NCI-H1436 (cell line): ENCODE results near the gene DSP.

ENCODE experiments used
- DNase-seq: peaks from one replicate; lab custom pipeline; 2025; lab: John Stamatoyannopoulos, UW

The DSP gene

GRCh38 chr6:7535498-7535897, 6.0 kb upstream of the DSP start:
- no peak for DNase-seq

- no peak for DNase-seq
Measured at GRCh38 chr6:7537565-7538174, 3.8 kb upstream of the DSP start.

GRCh38 chr6:7538484-7538883, 3.0 kb upstream of the DSP start:
- DNase-seq, result no peak

- no peak for DNase-seq
Measured at GRCh38 chr6:7540595-7540994, 876 bp upstream of the DSP start.

DNA sequence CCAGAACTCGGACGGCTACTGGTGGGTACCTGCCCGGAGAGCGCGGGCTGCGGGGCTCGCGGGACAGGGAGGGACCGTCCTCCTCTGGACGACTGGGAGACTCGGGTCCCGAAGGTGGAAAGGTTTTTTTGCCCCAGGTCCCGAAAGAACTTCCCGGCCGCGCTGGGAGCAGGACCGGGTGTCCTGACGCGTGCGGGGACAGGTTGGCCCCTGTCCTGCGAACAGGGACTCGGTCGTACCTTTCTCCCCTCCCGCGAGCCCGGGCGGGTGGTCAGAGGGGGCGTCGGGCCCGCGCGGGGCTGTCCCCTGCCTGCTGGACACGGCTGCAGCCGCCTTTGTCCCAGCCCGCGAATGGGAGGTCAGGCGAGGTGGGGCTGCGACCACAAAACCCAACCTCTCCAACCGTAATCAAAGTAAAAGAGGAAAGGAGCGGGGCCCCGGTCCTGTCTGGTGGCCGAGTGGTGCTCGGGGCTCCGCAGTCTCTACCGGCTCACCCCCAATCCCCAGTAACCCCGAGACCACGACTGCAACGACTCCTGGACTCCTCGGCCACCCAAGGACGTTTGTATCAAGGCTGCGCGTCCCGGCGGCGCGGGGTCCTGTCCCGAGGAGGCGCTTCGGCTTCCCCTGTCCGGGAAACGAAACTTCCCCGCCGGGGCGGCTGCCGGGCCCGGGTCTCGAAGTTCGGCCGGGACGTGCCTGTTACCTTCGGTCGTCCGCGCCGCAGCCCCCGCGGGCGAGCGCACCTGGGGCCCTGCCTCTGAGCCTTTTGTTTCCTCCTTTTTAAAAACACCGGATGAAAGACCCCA, 798 bp downstream of the DSP start:
- DNase-seq, result no peak

- no peak for DNase-seq
Measured at GRCh38 chr6:7542874-7543624, 1.6 kb downstream of the DSP start.

DNA sequence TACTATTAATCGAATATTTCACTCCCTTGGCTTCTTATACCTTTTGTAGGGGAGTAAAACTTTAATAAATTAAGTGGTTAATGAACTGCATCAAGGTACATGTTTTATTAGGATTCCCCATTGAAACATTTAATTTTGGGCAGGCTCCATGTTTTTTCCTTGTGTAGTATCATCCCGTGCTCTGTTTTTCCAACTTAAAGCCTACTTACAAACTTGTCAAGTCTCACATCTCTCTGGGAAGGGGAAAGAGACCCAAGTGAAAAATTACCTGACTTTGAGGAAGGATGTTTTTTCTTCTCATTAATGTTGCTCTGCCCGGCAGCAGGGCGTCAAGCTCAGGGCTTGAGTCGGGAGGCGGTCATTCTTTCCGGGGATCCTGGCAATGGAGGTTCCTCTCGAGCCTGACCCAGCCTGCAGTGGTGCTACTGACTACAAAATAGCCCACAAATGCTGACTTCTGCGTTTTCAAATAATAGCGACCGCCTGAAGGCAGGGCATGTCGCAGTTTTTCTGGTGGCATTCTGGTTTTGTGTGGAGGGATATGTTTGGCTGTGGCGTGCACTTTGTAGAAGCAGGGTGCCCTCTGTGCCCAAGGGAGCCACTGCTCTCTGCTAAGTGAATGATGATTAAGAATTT, 2.4 kb downstream of the DSP start:
- no peak for DNase-seq

GRCh38 chr6:7544597-7544996, 3.1 kb downstream of the DSP start:
- no peak for DNase-seq

DNA sequence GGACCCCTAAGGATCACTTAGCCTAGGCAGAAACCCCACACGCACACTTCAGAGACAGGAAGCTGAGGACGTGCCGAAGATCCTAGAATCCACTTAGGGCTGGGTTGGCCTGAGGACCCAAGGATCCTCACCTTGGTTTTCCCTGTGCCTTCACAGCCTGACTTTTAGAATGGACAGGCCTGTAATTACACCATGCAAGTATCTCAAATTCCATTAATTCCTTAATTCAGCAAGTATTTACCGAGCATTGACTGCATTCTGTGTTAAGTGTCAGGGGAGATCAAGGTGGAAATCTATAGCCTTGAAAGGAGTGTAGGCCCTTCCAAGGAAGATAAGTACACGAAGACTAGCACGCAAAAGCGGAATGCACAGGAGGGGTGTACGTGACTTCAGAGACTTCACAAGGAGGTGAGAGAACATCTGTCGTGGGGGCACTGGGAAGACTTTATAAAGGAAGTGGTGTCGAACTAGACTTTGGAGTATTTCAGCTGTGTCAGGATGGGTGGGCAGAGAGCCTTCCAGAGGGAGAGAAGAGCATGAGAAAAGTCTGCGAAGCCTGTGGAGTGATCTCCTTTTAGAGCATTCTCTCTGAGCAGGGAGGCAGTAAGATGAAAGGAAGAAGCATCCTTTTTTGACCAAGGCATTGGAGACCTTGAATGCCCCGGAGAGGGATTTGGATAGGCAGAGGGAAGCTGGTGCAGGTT, 4.0 kb downstream of the DSP start:
- DNase-seq, result no peak

GRCh38 chr6:7546020-7546369, 4.5 kb downstream of the DSP start:
- no peak for DNase-seq

- DNase-seq, result no peak
Measured at GRCh38 chr6:7546383-7546782, 4.9 kb downstream of the DSP start.

DNA sequence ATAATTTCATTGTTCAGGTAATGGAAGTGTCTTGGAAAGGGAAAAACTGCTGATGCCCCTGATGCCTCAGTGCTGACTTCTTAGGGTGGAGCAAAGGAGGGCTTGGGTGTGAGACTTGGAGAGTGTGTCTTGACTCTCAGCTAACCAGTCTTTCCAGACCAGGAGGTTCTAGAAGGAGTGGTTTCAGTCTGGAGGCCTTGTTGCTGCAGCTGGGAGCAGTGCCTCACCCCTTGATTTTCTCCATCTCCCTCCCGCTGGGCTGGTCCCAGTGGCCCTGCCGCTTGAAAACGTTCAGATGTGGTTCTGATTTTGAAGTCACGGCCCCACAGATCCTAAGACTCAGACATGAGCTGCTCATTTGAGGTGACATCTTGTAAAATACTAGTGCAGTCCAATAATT, 5.4 kb downstream of the DSP start:
- no peak for DNase-seq

- DNase-seq, result no peak
Measured at GRCh38 chr6:7547315-7547714, 5.8 kb downstream of the DSP start.

- no peak for DNase-seq
Measured at GRCh38 chr6:7550433-7550801, 8.9 kb downstream of the DSP start.

DNA sequence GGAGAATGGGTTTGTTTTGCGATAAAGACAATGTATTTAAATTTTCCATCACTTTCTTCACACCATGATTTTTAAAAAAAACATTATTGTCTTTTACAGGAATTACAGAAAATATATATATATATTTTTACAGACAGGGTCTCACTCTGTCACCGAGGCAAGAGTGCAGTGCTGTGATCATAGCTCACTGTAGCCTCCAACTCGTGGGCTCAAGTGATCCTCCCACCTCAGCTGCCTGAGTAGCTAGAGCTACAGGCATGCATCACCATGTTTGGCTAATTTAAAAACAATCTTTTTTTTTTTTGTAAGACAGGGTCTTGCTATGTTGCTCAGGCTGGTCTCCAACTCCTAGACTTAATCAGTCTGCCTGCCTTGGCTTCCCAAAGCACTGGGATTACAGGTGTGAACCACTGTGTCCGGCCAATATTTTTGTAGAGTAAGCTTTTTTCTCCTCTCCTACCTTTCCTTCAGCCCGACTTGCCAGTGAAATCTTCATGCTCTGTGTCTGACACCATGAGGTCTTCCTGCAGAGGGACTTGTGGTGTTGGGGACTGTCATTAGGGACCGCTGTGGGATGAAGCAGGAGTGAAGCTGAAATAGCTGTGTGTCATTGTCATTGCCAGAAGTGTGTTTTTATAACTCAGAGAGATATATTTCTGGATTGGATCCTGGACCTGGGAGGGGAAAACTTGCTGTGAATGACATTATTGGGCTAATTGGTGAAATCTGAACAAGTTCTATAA, 13.2 kb downstream of the DSP start:
- DNase-seq, result no peak

DNA sequence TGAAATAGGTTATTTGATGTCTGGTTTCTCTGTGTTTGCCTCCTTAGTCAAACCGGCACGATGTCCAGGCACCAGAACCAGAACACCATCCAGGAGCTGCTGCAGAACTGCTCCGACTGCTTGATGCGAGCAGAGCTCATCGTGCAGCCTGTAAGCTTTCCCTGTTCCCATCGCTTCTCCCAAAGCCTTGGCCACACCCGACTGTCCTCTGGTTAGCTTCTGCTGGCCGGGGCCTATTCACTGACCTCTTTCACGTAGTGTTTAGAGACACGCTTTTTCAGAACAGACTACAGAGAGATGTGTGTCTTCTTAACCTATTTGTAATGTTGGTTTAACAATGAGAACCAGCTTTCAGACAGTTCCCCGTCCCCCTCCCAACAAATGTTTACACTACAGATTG, 14.2 kb downstream of the DSP start:
- no peak for DNase-seq

GRCh38 chr6:7556394-7557106, 15.1 kb downstream of the DSP start:
- no peak for DNase-seq

DNA sequence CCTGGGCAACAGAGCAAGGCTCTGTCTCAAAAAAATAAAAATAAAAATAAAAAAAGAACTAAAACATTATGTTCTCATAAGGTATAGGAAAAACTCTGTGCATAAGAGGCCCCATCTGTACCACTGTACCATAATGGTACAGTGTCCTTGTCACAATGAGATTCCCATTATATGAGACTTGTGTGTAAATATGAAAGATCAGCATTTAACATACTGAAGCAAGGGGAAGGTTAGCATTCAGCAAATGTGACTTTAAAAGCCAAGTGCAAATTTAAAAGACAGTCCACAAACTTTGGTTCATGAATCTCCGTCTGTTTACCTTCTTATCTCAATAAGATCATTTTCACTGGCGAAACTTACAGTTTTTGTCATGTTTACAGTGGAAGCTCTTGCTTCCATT, 16.2 kb downstream of the DSP start:
- no peak for DNase-seq

DNA sequence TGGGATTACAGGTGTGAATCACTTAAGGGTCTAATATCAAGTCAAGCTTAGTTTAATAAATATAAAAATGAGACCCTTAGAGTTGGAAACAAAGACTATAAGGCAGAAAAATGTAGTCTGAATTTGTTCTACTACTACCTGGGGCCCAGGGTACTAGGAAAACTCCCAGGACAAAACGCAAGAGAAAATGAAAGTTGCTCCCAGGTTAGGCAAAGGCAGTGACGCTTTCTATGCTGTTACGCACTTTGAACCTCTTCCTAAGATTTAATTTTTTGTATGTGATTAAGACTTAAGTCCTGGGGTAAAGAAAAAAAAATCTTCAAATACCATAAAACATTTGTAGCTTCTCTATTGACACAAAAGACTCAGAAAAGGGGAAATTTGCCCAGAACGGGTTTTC, 17.3 kb downstream of the DSP start:
- DNase-seq, result no peak

DNA sequence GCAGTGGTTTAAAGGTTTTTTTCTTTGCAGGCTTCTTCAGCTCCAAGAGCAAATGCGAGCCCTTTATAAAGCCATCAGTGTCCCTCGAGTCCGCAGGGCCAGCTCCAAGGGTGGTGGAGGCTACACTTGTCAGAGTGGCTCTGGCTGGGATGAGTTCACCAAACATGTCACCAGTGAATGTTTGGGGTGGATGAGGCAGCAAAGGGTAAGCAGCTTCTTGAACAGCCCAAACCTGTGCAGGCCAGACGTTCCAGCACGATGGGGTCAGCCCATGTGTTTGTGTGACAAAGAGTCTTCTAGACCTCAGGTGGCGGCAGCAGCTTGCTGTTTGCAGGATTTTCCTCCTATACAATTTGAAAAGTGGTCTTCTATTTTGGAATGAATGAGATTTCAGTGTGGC, 17.7 kb downstream of the DSP start:
- no peak for DNase-seq
